GM19452 (cell line): Measurements from ENCODE around the gene CITED4.

ENCODE experiments used
- ATAC-seq: cut with Tn5 transposase; IDR thresholded peaks from one replicate; pipeline ENCODE4 v1.9.1; 2021; ENCODE audit not compliant: unreplicated experiment

The CITED4 gene

DNA sequence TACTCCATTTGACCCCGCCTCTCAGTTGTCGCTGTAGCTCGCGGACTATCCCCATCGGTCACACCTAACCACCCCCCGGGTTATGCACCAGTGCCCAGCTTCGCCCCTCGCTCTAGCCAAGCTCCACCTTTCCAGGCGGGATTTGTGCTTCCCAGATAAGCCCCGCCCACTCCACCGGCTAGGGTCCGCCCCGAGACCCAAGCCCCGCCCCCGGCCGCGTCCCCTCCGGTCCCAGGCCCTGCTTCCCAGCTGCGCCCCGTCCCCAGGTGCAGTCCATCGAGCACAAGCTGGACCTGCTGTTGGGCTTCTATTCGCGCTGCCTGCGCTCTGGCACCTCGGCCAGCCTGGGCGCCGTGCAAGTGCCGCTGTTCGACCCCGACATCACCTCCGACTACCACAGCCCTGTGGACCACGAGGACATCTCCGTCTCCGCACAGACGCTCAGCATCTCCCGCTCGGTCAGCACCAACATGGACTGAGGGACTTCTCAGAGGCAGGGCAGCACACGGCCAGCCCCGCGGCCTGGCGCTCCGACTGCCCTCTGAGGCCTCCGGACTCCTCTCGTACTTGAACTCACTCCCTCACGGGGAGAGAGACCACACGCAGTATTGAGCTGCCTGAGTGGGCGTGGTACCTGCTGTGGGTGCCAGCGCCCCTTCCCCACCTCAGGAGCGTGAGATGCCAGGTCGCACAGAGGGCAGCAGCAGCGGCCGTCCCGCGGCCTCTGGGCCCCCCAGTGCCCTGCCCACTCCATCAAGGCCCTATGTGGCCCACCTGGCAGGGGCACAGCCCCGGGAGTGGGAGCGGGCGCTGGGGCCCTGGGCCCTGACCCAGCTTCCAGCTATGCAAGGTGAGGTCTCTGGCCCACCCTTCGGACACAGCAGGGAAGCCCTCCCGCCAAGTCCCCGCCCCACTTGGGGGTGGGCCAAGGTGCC lies 23.9 kb downstream of the CITED4 start:
- ATAC-seq = no peak

DNA sequence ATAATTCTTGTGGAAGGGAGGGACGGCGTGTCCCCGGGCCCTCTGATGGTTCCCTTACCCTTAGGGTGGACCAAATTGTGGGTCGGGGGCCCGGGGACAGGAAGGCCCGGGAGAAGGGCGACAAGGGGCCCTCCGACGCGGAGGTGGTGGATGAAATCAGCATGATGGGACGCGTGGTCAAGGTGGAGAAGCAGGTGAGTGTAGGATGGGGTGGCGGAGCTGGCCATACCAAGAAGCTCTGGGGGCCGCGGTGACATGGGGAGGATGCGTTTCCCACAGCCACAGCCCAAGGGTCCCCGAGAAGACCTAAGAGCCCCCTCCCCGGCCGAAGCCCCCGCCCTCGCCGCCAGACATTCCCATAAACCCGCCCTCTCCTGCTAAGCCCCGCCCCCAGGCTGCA lies 24.6 kb downstream of the CITED4 start:
- ATAC-seq = no peak

DNA sequence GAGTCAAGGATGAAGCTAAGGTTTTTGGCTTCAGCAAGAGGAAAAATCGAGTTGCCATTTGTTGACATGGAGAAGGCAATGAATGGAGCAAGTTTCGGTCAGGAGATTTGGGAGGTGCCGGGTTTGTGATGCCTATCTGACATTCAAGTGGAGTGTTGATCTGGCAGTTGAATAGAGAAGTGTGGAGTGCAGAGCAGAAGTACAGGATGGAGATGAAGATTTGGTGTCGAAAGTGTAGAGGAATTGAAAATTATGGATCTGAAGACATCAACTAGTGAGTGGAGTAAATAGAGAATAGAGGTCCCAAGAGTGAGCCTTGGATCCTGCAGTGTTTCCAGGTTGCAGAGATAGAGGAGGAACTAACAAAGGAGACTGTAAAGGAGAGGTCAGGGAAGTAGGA lies 25.9 kb downstream of the CITED4 start:
- ATAC-seq = no peak

DNA sequence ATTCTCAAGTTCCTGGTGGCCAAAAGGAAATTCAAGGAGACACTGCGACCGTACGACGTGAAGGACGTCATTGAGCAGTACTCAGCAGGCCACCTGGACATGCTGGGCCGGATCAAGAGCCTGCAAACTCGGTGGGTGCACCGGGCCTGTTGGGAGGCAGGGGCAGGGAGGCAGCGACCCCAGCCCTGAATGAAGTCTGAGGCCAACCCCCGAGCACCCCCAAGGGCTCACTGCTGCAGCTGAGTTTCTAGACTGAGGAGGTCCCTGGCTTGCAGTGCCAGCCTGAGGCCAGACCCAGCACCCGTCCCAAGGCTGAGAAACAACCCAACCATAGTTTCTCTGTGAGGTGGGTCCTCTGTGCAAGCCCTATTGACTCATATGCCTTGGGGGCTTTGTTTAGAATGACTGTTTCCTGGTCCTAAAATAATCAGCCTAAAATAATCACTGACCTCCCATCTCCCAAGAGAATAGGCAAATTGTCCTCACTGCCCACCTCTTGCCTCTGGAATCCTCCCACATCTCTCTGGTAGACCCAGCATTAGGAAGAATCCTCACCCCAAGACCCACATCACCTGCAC lies 27.1 kb downstream of the CITED4 start:
- ATAC-seq = no peak

DNA sequence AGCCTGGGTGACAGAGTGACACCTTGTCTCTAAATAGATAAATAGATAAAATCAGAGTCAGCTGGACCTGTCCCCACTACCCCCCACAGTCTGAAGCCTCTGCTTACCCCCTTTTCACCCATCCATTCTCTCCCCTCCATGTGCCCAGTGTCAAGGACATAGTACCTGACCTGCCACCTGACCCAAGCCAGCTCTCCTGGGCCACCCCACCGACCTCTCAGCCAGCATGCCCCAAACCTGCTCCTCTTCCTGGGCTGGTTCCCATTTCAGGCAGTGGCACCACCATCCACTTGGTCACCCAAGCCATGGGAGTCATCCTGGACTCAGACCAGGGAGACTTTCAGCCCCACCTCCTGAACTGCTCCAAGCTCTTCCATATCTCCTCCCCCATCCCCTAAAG lies 28.2 kb downstream of the CITED4 start:
- no peak for ATAC-seq

DNA sequence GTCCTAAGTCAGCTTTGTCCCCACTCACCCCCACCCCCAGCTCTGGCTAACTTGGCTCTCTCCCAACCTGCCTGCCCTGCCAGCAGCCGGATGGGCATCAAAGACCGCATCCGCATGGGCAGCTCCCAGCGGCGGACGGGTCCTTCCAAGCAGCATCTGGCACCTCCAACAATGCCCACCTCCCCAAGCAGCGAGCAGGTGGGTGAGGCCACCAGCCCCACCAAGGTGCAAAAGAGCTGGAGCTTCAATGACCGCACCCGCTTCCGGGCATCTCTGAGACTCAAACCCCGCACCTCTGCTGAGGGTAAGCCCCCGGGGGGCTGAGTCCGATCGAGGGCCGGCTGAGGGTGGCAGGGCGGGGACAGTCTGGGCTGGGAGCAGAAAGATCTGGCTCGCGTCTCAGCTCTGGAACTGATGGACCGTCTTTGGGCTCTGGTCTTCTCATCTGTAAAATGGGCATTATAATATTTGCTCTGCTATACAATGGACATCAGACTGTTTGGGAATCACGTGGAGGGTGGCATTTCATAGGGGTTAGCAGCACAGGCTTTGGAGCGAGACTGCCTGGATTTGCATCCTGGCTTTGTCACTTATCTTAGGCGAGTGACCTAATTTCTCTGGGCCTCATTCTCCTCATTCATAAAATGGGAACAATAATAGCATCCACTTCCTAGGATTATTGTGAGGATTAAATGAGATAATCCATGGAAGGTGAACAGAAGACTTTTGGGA lies 31.0 kb downstream of the CITED4 start:
- no peak for ATAC-seq

DNA sequence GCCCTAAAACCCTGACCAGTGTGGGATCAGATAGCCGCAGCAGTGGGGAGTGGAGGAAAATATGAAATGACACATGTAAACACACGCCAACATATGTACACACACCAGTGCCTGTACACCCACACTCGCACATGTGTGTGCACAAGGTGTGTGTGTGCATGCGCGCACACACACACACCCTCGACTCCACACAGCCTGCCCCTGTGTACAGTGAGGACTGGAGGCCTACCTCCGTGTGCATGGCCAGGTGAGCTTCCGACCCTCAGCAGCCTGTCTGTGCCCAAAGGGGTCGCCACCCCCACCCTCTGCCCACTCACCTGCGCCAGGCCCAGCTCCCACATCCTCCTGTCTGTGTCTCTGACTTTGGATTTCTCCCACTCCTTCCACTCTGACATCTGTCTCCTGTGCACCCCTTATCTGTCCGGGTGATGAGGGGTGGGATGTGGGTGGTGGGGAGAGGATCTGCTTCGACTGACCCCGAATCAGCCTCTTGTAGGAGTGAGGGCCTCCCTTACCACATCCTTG lies 31.7 kb downstream of the CITED4 start:
- ATAC-seq = no peak

DNA sequence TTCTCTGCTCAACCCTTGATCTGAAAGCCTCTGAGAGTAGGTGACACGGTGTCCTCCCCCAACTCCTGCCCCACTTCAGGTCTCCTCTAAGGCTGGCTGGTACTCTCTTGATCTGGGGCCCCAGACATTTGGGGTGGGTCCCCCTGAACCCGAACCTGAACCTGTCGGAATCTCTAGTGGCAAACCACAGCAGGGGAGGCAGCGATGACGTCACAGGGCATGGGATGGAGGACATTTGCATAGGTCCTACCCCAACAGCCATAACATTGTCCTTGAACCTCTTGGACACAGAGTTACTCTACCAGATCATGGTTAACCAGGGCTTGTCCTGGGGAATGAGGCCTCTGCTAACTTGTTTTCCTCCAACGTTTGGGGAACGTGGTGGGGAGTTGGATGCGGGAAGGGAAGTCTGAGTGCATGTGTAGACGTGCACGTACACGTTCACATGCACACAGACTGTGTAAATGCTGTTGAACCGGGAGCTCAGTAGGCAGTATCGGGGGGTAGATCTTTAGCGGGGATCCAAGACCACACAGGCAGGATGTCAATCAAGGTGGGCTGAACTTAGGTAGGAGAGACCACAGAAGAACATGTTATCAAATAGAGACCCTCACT lies 32.4 kb downstream of the CITED4 start:
- no peak for ATAC-seq

DNA sequence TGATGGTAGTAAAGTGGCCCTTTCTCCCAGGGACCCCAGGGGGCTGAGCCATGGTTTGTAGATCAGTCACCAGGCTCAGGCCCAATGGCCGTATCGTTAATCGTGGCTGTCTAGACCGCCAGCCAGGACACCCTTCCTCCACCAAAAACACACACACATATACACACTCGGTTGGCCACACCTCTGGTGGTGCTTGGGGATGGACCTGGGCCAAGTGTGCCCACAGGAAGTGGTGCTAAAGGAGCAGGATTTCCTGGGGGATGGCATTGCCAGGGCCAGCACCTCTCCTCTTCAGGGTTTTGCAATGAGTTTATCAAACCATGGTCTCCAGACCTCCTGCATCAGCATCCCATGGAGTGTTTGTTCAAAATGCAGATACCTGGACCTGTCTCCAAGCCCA lies 36.2 kb downstream of the CITED4 start:
- no peak for ATAC-seq

DNA sequence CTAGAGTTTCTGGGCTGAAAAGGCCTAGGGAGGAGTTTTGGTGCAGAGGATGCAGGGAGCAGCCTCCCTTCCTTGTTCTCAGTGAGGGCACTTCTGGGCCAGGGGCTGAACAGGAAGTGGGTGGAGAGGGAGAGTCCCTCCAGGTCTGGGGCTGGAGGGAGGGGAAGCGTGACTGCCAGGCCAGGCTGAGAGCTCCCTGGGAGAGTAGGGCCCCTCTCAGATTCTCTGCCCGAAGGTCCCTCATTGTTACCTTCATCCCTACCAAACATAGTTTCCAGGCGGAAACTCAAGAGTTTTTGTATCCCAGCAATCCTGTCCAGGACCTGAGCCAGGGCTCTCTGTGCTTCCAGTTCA lies 36.8 kb downstream of the CITED4 start:
- ATAC-seq = no peak

DNA sequence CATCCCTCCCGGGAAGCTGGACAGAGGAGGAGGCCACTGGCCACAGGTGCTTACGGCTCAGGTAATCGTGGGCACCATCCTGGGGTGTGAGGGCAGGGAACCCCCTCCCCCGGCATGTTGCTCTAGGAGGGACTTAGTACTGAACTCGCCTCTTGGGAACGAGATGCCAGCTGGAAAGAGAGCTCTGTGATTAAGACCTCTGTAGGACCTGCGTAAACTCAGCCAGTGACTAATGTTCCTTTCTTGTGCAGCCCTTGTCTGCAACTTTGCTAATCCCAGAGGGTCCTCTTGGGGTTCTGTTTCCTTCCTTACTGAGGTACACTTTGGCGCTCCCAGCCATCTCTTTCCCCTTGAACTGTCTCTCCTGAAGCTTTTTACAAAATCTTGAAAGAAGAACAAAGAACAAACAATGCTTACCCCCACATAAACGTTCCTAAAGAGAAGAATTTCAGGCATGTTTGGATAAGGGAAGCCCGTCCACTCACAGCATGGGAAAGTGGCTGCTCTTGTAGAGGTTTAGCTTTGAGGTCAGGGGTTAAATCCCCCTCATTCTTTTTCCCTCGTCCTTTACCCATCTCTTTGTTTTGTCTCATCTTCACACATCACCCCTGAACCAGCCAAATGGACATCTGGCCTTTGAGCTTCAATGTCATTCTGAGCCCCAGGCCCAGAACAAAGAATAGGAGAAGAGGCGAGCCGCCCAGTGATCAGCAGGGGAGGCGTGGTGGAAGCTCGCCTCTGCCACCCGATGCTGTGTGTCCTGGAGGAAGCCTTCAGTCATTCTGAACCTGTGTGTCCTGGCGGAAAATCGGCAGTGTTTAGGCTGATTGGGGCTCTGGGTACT lies 37.4 kb downstream of the CITED4 start:
- ATAC-seq = no peak

DNA sequence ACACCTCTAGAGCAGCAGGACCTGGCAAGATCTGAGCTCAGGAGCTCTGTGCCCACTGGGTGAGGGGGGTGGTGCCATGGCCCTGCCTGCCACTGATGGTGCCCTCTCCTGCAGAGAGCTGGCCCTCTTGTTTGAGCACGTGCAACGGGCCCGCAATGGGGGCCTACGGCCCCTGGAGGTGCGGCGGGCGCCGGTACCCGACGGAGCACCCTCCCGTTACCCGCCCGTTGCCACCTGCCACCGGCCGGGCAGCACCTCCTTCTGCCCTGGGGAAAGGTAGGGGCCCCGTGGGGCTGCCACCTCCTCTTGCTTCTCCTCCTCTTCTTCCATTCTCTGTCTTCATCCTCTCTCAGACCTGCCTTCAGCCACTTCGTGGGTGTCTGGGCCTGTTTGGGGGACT lies 38.2 kb downstream of the CITED4 start:
- no peak for ATAC-seq

DNA sequence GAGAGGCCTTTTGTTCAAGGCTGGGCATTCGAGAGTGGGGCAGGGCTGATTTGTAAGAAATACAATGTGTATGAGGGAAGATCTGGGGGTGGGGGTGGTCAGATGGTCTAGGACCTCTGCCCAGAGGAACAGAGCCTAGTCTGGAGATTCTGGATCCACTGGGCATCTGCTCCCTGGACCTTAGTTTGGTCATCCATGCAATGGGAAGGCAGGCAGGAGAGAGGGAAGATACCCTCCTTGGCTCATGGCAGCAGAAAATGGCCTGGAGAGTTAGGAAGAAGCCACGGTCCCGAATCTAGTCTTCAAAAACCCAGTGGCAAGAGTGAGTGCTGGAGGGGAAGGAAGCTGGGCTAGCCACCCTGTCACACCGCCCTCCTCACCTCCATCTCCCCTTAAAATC lies 38.8 kb downstream of the CITED4 start:
- no peak for ATAC-seq

DNA sequence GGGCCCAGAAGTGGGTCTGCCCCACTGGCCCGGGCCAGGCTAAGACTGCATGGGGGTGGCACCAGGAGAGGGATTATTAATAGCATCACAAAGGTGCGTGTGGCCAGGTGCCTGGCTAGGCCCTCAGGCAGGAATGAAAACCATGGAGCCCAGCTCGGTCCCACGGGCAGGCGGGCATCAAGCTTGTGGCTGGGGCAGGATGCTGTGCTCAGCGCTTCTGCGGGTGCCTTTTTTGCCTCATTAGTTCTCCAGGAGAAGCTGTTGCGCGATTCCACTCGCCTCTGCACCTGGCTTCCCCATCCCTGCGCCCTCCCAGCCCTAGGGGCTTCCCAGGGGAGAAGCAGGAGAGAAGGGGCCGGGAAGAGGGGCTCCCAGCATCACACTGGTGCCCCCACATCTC lies 39.3 kb downstream of the CITED4 start:
- ATAC-seq = no peak

DNA sequence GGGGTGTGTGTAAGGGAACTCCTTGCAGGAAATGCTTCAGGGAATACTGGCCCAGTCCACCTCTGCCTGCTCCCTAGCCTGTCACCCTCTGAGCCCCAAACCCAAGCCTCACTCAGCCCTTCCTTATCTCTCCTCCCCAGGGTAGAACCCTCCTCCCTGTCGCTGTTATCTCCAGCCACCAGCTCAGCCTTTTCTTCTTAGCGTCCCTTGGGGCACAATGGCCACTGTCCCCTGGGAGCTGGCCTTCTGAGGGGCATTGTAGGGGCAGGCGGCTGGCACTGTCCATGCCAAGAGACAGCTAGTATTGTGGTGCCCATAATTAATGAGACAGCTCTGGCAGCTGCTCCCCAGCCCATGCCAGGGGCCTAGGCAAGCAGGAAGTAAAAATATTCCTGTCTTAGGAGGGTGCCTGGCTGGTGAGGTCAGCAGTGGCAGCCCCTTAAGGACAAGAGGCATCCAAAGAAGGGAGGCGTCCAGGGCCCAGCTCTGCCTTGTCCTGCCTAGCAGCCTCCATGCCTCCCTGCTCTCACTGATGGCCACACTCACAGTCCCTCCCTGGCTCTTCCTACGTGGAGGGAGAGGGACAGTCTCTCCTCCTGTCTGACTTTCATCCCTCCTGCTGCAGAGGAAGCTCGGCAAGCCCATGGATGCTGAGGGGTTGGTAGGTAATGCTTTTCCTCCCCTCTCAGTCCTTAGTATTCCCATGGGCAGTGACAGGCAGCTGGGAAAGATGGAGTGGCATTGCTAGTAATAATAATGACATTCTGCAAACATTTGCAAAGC lies 41.1 kb downstream of the CITED4 start:
- ATAC-seq = no peak

DNA sequence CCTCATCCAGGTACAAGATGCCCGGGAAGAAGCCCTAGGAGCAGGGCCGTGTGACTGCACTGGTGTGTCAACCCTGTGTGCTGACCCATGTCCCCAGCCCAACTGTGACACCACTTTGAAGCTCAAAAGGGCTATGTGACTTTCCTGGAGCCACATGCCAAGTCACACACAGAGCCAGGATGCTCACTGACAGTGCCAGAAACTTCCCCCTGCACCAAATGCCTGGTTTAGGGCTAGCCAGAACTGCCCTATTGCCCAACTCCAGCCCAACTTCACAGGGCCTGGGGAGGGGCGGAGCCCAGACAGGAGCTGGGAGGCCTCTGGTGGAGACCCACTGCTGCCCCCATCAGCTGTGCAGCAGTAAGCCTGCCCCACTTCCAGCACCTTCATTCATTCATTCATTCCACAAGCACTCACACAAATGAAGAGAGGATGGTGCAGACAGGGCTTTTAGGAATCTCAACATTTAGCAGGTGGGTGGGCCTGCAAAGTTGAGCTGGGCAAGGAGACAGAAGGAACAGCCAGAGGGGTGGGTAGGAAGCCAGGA lies 41.8 kb downstream of the CITED4 start:
- no peak for ATAC-seq

DNA sequence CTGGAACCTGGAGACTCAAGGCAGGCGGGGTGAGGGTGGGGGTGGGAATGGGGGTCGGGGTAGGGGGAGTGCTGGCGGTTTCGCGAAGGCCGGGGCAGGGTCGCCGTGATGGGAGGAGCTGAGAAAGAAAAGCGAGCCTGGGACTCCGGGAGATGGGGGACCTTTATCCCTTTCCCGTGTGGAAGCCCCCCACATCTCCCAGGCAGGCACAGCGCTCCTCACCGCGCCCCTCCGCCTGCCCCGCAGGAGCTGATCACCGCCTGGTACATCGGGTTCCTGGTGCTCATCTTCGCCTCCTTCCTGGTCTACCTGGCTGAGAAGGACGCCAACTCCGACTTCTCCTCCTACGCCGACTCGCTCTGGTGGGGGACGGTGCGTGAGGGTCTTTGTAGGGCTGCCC lies 43.1 kb downstream of the CITED4 start:
- ATAC-seq = no peak

DNA sequence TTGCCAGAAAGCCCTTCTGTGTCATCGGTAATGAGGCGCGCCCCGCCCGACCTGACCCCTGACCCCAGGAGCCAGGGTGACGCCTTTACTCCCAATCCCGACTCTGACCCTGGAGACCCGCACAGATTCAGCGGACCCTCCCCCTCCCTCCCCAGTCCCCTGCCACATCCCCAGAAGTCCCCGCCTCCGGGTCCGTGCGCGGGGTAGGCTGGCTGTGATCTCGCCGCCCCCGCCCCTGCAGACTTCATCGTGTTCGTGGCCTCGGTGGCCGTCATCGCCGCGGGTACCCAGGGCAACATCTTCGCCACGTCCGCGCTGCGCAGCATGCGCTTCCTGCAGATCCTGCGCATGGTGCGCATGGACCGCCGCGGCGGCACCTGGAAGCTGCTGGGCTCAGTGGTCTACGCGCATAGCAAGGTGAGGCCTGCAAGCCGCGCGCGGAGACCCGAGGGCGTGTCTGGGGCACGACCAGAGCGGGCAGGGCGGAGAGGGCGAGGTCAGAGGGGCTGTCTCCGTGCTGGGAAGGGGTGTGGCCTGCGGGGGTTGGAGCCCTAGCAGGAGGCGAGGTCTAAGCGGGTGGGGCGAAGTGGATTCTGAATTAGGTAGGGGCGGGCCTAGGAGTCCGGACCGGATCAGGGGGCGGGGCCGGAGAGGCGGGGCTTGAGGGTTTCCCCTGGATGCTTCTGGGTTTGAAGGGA lies 43.8 kb downstream of the CITED4 start:
- ATAC-seq = peak; percentile 77

DNA sequence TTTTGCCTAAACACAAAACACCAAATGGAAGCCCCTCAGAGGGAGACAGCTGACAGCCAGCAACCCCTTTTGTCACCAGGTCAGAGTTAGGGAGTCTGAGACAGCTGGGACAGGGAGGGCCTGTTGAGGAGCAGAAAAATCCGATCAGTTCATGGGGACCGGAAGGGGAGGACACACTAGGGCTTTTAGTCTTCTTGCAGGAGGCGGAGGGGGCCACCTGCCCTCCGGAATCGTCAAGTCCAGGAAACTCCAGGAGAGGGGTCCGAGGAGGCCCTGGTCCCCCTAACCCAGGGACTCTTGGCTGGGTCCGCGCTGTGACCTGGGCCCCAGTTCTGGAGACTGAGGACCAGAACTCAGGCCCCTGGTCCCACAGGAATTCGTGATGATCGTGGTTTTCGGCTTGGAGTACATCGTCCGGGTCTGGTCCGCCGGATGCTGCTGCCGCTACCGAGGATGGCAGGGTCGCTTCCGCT lies 44.3 kb downstream of the CITED4 start:
- ATAC-seq = no peak
